Ishikawa (cell line): ENCODE measurements around the gene HLA-DQA1.

Experiments used
- YY1 ChIP-seq: IDR thresholded peaks from 2 replicates; pipeline ENCODE4 v1.6.1; 2012; ENCODE audit warnings: low read depth
- TF ChIP-seq, protein P1 (sequence below): IDR thresholded peaks from 2 replicates; pipeline ENCODE4 v1.6.1; 2012; ENCODE audit warnings: low read depth, mild to moderate bottlenecking
- TF ChIP-seq, protein P2 (sequence below): IDR thresholded peaks from 2 replicates; pipeline ENCODE4 v1.6.1; 2012

DNA sequence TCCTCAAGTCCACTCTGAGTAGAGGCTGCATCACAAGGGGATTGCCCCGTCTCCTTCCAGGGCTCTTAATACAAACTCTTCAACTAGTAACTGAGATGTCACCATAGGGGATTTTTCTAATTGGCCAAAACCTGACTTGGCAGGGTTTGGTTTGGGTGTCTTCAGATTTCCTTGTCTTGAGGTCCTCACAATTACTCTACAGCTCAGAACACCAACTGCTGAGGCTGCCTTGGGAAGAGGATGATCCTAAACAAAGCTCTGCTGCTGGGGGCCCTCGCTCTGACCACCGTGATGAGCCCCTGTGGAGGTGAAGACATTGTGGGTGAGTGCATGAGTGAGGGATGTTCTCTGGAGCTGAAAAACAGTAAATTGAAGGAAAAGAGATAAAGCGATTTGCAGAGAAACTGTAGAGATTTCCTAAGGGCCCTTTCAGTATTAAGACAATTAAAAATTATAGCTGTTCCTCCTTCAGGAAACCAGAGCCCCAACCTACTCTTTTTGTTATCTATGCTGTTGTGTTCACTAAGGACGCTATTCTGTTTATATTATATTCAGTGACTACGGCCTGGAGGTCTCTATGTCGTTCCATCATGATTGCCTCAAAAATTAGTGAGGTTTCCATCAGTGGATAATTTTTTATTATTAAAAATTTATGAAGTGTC lies at the start of gene HLA-DQA1:
- TF ChIP-seq, protein P1, sequence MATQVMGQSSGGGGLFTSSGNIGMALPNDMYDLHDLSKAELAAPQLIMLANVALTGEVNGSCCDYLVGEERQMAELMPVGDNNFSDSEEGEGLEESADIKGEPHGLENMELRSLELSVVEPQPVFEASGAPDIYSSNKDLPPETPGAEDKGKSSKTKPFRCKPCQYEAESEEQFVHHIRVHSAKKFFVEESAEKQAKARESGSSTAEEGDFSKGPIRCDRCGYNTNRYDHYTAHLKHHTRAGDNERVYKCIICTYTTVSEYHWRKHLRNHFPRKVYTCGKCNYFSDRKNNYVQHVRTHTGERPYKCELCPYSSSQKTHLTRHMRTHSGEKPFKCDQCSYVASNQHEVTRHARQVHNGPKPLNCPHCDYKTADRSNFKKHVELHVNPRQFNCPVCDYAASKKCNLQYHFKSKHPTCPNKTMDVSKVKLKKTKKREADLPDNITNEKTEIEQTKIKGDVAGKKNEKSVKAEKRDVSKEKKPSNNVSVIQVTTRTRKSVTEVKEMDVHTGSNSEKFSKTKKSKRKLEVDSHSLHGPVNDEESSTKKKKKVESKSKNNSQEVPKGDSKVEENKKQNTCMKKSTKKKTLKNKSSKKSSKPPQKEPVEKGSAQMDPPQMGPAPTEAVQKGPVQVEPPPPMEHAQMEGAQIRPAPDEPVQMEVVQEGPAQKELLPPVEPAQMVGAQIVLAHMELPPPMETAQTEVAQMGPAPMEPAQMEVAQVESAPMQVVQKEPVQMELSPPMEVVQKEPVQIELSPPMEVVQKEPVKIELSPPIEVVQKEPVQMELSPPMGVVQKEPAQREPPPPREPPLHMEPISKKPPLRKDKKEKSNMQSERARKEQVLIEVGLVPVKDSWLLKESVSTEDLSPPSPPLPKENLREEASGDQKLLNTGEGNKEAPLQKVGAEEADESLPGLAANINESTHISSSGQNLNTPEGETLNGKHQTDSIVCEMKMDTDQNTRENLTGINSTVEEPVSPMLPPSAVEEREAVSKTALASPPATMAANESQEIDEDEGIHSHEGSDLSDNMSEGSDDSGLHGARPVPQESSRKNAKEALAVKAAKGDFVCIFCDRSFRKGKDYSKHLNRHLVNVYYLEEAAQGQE, result no peak
- TF ChIP-seq, protein P2, sequence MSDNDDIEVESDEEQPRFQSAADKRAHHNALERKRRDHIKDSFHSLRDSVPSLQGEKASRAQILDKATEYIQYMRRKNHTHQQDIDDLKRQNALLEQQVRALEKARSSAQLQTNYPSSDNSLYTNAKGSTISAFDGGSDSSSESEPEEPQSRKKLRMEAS, result no peak
- TF ChIP-seq YY1, result no peak
